Adrenal gland (tissue), 5 donors: ENCODE results near the gene SERPINA5.

Experiments used
- POLR2A ChIP-seq, 2 donors: fragments of 450-650 bp; IDR thresholded peaks; one replicate each; pipeline ENCODE4 v1.6.1; 2017; ENCODE audit warnings: antibody characterized with exemption in 2 of 2, mild to moderate bottlenecking in 2 of 2, moderate library complexity in 1 of 2
- TF ChIP-seq, protein P1 (sequence below), 6 experiments: fragments of 450-650 bp in 4 of 6; fragments of 200-600 bp in 2 of 6; sonication (generic) in 1 of 6; IDR thresholded peaks; 1 replicate in 5 of 6; 2 replicates in 1 of 6; pipeline versions ENCODE4 v1.5.1 to v1.8.0; 2016 to 2021; ENCODE audit warnings: antibody characterized with exemption in 6 of 6, mild to moderate bottlenecking in 2 of 6, moderate library complexity in 1 of 6
- donor health status: DM: no; HTN: no; CAD: no.

DNA sequence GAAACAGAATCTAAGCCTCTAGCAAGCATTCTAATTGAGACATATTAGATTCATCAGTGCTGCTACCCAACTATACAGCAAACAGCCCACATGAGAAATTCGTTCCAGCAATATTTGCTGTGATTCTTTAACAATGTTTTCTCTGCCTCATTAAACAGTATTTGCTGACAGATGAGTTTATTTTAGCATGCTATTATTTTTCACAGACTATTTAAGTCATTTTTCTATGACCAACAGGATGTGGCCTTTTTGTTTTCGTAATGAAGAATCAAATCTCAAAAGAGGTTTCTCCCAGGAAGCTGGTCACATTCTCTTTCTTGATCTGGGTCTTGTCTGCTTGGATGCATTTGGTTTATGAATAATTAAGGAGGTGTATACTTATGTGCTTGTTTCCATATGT is 48.8 kb upstream of the SERPINA5 start:
- TF ChIP-seq, protein P1, sequence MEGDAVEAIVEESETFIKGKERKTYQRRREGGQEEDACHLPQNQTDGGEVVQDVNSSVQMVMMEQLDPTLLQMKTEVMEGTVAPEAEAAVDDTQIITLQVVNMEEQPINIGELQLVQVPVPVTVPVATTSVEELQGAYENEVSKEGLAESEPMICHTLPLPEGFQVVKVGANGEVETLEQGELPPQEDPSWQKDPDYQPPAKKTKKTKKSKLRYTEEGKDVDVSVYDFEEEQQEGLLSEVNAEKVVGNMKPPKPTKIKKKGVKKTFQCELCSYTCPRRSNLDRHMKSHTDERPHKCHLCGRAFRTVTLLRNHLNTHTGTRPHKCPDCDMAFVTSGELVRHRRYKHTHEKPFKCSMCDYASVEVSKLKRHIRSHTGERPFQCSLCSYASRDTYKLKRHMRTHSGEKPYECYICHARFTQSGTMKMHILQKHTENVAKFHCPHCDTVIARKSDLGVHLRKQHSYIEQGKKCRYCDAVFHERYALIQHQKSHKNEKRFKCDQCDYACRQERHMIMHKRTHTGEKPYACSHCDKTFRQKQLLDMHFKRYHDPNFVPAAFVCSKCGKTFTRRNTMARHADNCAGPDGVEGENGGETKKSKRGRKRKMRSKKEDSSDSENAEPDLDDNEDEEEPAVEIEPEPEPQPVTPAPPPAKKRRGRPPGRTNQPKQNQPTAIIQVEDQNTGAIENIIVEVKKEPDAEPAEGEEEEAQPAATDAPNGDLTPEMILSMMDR (IDR thresholded peaks at IDR 0.05) = no peak
- TF ChIP-seq POLR2A (IDR thresholded peaks at IDR 0.05) = no peak
